Stimulated activated CD4-positive, alpha-beta T cell treated with anti-CD3 and anti-CD28 coated beads, Interleukin-1b, Interleukin-23, amount 100 ng/mL, for 4 hours (primary cell): ENCODE data around the gene RIC8B.

ENCODE experiments used
- DNase-seq, 2 donors: peaks; one replicate each; pipeline ENCODE4 v3.0.0-alpha.2; 2020; ENCODE audit warnings: low read depth in 2 of 2

The RIC8B gene

GRCh38 chr12:106758349-106759110, 16.0 kb upstream of the RIC8B start:
- DNase-seq, result no peak

- no peak for DNase-seq
These were observed 14.8 kb upstream of the RIC8B start for GRCh38 chr12:106759526-106760183.

GRCh38 chr12:106760184-106760531, 14.3 kb upstream of the RIC8B start:
- DNase-seq, result no peak

- DNase-seq, result no peak
These were observed 10.3 kb upstream of the RIC8B start for GRCh38 chr12:106764220-106764619.

GRCh38 chr12:106764738-106765137, 9.7 kb upstream of the RIC8B start:
- no peak for DNase-seq

GRCh38 chr12:106766393-106766826, 8.1 kb upstream of the RIC8B start:
- peak in 1 of 2 donors; percentile 45 for DNase-seq

- DNase-seq, result no peak
These were observed 7.3 kb upstream of the RIC8B start for GRCh38 chr12:106767206-106767605.

GRCh38 chr12:106767954-106768822, 6.3 kb upstream of the RIC8B start:
- DNase-seq, result no peak

GRCh38 chr12:106769078-106769477, 5.4 kb upstream of the RIC8B start:
- no peak for DNase-seq

- DNase-seq, result no peak
These were observed 4.9 kb upstream of the RIC8B start for GRCh38 chr12:106769546-106769945.

GRCh38 chr12:106771425-106771824, 3.1 kb upstream of the RIC8B start:
- no peak for DNase-seq

- DNase-seq, result no peak
These were observed 1.0 kb upstream of the RIC8B start for GRCh38 chr12:106773286-106774004.

- peak in 1 of 2 donors; percentile 19 for DNase-seq
These were observed 484 bp downstream of the RIC8B start for GRCh38 chr12:106774808-106775524.

GRCh38 chr12:106776897-106777296, 2.4 kb downstream of the RIC8B start:
- DNase-seq, result no peak

GRCh38 chr12:106780010-106780631, 5.6 kb downstream of the RIC8B start:
- DNase-seq, result no peak

- DNase-seq, result no peak
These were observed 8.1 kb downstream of the RIC8B start for GRCh38 chr12:106782619-106783018.

- no peak for DNase-seq
These were observed 9.0 kb downstream of the RIC8B start for GRCh38 chr12:106783515-106783914.

GRCh38 chr12:106790020-106790419, 15.5 kb downstream of the RIC8B start:
- DNase-seq, result no peak

GRCh38 chr12:106791531-106791930, 17.0 kb downstream of the RIC8B start:
- DNase-seq, result no peak

- no peak for DNase-seq
These were observed 19.9 kb downstream of the RIC8B start for GRCh38 chr12:106794369-106794768.
